ENCODE measurements around the gene LIMD2.
"Not testable (repeated sequence)": the region's sequence is repeated elsewhere in the genome, so short reads cannot be mapped to it uniquely, and the experiment has no call there.

Gene LIMD2

DNA sequence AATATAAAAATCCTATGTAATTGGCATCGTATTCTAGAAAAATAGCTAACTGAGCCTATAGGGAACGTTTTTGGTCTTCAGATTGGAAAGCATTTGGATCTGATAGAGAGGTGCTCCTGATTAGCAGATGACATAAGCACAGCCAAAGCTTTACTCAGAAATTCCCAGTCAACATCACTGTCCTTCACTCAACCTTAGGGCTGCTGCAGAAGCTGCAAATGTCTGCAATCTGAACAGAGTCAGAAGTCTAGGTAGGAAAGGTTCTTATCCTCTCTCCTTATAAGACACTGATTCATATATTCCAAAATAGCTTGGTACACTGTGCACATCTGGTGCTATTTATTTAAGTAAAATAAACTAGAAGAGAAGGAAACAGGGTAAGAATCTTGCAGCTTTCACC, 22.5 kb upstream of the LIMD2 start:
- Mint-ChIP-seq H3K4me1 (no peaks in the 10 kb centered on the region), H3K27me3 (ENCODE audit: low read depth, poor library complexity) (peaks cover 8% of the 10 kb centered on the region), H3K36me3 (ENCODE audit: low read depth) (peaks cover 22% of the 10 kb centered on the region), H3K27ac (no peak overlapping the region), H3K4me3 (no peak overlapping the region), H3K9me3 (no peaks in the 10 kb centered on the region)
- TF ChIP-seq, protein P1, sequence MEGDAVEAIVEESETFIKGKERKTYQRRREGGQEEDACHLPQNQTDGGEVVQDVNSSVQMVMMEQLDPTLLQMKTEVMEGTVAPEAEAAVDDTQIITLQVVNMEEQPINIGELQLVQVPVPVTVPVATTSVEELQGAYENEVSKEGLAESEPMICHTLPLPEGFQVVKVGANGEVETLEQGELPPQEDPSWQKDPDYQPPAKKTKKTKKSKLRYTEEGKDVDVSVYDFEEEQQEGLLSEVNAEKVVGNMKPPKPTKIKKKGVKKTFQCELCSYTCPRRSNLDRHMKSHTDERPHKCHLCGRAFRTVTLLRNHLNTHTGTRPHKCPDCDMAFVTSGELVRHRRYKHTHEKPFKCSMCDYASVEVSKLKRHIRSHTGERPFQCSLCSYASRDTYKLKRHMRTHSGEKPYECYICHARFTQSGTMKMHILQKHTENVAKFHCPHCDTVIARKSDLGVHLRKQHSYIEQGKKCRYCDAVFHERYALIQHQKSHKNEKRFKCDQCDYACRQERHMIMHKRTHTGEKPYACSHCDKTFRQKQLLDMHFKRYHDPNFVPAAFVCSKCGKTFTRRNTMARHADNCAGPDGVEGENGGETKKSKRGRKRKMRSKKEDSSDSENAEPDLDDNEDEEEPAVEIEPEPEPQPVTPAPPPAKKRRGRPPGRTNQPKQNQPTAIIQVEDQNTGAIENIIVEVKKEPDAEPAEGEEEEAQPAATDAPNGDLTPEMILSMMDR (IDR thresholded peaks at IDR 0.05): no peak
- no peak for DNase-seq

DNA sequence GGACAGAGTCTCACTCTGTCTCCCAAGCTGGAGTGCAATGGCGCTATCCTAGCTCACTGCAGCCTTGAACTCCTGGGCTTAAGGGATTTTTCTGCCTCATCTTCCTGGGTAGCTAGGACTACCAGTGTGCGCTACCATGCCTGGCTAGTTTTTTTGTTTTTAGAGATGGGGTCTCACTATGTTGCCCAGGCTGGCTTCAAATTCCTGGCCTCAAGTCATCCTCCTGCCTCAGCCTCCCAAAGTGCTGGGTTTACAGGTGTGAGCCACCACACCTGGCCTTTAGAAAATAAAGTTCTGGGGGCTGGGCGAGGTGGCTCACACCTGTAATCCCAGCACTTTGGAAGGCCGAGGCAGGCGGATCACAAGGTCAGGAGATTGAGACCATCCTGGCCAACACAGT, 20.3 kb upstream of the LIMD2 start:
- H3K27me3 Mint-ChIP-seq (ENCODE audit: low read depth, poor library complexity); H3K27ac Mint-ChIP-seq; H3K9me3 Mint-ChIP-seq; H3K4me1 Mint-ChIP-seq; H3K4me3 Mint-ChIP-seq; DNase-seq: not testable (repeated sequence)
- peaks cover 12% of the 10 kb centered on the region for H3K36me3 Mint-ChIP-seq (ENCODE audit: low read depth)

DNA sequence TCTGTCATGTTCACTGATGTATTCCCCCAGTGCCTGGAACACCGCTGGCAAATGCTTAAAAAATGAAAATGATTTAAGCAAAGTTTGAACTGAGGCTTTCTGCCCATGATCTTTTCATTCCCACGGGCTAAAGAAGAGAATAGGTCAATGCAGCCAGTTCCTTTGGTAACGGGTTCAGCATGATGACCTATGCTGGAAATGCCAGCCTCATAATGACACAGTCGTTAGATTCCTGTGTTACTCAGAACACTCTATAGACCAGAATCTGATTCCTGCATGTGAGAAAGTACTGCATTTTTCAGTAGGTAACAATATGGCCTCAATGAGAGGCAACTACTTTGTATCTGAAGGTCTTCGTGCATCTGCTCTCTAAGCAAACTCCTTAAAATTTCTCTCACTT, 19.1 kb upstream of the LIMD2 start:
- TF ChIP-seq, protein P1 (IDR thresholded peaks at IDR 0.05): no peak
- Mint-ChIP-seq H3K9me3 (no peaks in the 10 kb centered on the region), H3K36me3 (ENCODE audit: low read depth) (peaks cover 4% of the 10 kb centered on the region), H3K4me3 (no peak overlapping the region), H3K27me3 (ENCODE audit: low read depth, poor library complexity) (peaks cover 3% of the 10 kb centered on the region), H3K27ac (no peak overlapping the region), H3K4me1 (peaks cover 15% of the 10 kb centered on the region)
- DNase-seq: no peak

DNA sequence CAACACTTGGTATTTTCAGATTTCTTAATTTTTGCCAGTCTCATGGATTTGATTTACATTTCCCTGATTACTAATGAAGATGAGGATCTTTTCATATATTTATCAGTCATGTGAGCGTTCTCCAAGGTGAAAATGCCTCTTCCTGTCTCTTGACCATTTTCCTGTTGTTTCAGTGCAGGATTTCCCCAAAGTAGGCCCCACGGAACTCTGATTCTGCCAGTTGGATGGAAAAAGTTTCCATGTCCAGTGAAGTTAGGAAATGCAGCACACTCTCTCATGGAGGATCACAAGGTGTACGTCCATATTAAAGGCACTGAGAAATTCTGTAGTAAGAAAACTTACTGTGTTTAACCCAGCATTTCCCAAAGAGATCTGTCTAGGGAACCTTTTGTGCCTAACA, 16.5 kb upstream of the LIMD2 start:
- peaks cover 23% of the 10 kb centered on the region for H3K4me1 Mint-ChIP-seq
- TF ChIP-seq, protein P1 (IDR thresholded peaks at IDR 0.05): no peak
- no peak for DNase-seq
- peaks cover 5% of the 10 kb centered on the region for H3K27me3 Mint-ChIP-seq (ENCODE audit: low read depth, poor library complexity)
- no peak overlapping the region for H3K27ac Mint-ChIP-seq
- no peak overlapping the region for H3K4me3 Mint-ChIP-seq
- no peaks in the 10 kb centered on the region for H3K9me3 Mint-ChIP-seq
- peaks cover 15% of the 10 kb centered on the region for H3K36me3 Mint-ChIP-seq (ENCODE audit: low read depth)

DNA sequence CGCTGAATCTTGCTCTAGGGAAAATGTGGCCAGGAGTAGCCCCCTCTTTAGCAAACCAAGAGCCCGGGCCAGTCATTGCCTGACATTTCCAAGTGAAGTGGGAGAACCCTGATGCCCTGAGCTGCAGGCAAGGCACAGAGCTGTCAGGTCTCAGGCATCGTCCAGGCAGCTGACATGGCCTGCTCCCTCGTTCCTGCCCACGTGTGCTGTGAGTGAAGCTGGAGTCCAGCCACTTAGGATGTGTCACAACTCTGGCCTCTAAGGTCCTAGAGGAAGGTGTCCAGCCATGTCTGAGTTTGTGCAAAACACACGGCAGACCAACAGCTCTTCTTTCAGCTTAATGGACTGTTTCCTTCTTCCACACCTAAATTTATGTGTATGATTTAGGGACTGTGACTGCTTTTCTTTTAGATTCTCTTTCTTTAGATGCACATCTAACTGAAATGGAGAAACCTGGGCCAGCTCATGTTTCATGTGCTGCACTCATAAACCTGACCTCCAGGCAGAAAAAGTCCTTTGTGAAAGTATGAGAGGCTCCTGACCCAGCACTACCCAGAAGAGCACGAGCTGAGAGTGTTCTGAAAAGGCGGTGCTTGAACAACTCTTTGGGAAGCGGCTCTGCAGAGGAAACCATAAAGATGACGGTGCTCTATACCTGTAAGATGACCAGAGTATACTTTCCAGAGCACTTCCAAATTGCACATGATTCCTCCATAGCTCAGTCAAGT, 14.8 kb upstream of the LIMD2 start:
- no peak overlapping the region for H3K4me3 Mint-ChIP-seq
- no peak for DNase-seq

GRCh38 chr17:63709110-63709509, 9.2 kb upstream of the LIMD2 start:
- Mint-ChIP-seq H3K4me3 (no peak overlapping the region), H3K27ac (no peak overlapping the region), H3K9me3 (no peaks in the 10 kb centered on the region)

More for the DNA sequence above, 14.8 kb upstream of the LIMD2 start:
- H3K9me3 Mint-ChIP-seq: no peaks in the 10 kb centered on the region
- TF ChIP-seq, protein P1 (IDR thresholded peaks at IDR 0.05): no peak
- H3K27ac Mint-ChIP-seq: peak overlapping the region; percentile 83
- peaks cover 16% of the 10 kb centered on the region for H3K36me3 Mint-ChIP-seq (ENCODE audit: low read depth)
- peaks cover 2% of the 10 kb centered on the region for H3K27me3 Mint-ChIP-seq (ENCODE audit: low read depth, poor library complexity)
- peaks cover 23% of the 10 kb centered on the region for H3K4me1 Mint-ChIP-seq

More at GRCh38 chr17:63709110-63709509, 9.2 kb upstream of the LIMD2 start:
- peaks cover 30% of the 10 kb centered on the region for H3K36me3 Mint-ChIP-seq (ENCODE audit: low read depth)
- H3K4me1 Mint-ChIP-seq: peaks cover 19% of the 10 kb centered on the region
- TF ChIP-seq, protein P1 (IDR thresholded peaks at IDR 0.05): no peak
- DNase-seq: no peak
- H3K27me3 Mint-ChIP-seq (ENCODE audit: low read depth, poor library complexity): peaks cover 2% of the 10 kb centered on the region
